ENCODE results near the gene MYZAP.

Gene MYZAP

GRCh38 chr15:57705746-57706404, 114.2 kb downstream of the MYZAP start:
- no peak for DNase-seq

DNA sequence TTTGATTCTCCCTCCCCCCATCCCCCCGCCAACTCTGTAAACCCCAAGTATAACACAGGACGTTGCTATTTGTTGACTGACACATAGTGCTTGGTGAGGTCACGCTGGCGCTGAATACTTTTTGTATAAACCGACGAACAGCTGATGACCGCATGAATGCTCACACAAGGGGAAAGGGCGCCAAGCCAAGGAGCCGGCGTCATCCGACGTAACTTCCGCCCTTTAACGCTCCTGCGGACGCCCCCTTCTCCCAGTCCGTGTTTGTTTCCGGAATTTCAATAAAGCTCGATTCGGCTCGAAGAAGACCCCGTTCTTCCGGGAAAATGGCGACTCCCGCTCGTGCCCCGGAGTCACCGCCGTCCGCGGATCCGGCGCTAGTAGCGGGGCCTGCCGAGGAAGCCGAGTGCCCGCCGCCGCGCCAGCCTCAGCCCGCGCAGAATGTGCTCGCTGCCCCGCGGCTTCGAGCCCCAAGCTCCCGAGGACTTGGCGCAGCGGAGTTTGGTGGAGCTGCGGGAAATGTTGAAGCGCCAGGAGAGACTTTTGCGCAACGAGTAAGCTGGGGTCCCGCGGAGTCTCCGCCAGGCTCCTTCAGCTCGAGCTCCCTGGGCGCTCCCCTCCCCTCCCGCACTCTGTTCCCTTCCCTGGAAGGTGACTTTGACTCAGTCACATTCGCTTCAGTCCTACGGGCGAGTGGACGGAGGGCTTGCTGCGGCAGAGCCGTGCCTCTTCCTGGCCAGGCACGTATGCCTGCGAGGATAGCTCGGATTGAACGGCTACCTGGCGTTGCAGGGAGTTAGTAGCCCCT, 114.9 kb downstream of the MYZAP start, which contains the start of gene POLR2M:
POLR2M (plus strand) TSS at position 310 of the 805 bp plus-strand sequence; CDS start at position 439, 129 bp downstream.
- peak; percentile 84 for DNase-seq

DNA sequence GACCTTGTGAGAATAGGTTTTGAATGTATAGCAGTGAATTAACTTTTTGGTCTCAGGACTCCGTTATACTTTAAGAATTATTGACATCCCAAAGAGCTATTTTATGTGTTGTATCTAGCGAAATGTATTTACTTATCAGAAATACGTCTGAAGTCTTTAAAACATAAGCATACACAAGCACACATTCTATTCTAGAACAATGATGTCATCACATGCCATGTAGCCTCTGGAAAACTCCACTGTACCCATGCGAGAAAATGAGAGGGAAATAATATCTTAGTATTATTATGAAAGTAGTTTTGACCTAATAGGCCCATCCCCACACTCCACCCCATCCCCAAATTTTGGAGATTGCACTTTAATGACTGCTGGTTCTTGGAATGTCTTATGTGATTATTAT, 116.3 kb downstream of the MYZAP start:
- no peak for DNase-seq

- no peak for DNase-seq
Measured at GRCh38 chr15:57718309-57718708, 126.6 kb downstream of the MYZAP start.

GRCh38 chr15:57720867-57721266, 129.2 kb downstream of the MYZAP start:
- no peak for DNase-seq

DNA sequence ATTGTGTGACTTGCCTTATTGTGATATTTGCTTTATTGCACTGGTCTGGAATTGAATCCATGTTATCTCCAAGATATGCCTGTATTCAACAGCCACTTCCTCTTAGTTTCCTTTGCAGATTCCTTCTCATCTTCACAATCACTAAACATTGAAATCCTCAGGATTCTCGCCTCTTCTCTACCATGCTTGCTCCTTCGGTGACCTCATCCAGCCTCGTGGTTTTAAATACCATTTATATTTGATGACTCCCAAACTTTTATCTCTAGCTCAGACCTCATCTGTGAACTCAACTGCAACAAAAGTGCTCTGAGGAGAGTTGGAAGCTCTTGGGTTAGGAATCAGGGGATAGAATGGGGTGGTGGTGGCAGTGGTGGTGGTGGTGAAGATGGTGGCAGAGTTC, 134.7 kb downstream of the MYZAP start:
- no peak for DNase-seq

GRCh38 chr15:57727031-57727430, 135.3 kb downstream of the MYZAP start:
- no peak for DNase-seq

- DNase-seq = no peak
Measured at GRCh38 chr15:57728436-57728835, 136.7 kb downstream of the MYZAP start.

DNA sequence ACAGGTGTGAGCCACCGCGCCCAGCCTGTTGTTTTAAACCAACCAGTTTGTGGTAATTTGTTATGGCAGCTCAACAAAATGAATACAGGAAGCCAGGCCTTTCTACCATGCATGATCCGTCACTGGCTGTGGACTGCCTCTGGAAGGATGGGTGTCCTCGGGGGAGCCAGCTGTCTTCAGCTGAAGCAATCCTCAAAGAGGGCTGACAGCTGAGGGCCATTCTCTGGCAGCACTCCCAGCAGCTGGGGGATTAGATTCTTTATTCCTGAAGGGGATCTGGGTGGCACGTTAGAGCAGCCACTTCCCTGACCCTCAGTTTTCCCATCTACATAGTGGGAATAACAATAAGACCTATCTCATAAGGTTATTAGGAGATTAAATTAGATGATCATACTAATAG, 139.2 kb downstream of the MYZAP start:
- no peak for DNase-seq

GRCh38 chr15:57731530-57732103, 139.9 kb downstream of the MYZAP start:
- DNase-seq = no peak

- DNase-seq = peak; percentile 26
Measured at GRCh38 chr15:57732526-57733331, 141.0 kb downstream of the MYZAP start.

DNA sequence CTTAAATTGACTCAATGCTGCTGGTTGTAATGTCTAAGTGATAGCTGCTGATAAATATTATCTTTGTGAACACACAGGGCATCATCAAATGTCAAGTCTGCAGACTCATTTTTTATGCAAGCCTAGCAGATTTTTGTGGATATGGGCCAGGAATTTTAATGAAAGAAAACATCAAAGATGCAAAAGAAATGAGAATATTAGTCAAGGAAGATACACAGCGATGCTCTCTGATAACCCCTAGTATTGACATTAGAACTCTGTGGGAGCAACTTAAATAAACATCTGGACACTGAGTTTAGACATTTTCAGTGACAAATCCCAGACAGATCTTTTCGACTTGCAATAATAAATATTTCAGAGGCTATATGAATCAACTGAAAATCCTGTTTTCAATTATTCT, 143.2 kb downstream of the MYZAP start:
- no peak for DNase-seq

Data from effector CD4-positive, alpha-beta T cell (primary cell).